Endothelial cell of umbilical vein (primary cell): Measurements from ENCODE around the gene SPARC. TPM values are rescaled to one million over a fixed set of nuclear protein-coding genes. Genes with fewer than 3 reads are reported as not detected.

Source experiments
- BruUV-seq: library from RNA; stranded (reverse); fragments of 400-500 nt; replicated peaks from 2 replicates; lab custom pipeline; 2021; lab: Mats Ljungman, UMichigan
- CTCF ChIA-PET: fragments of 300-600, 350-600 bp; sonication (Branson Sonifier 250); formaldehyde crosslinking; loops from one replicate; lab custom pipeline; 2021; ENCODE audit warnings: antibody characterized with exemption, inconsistent platforms; lab: Charles Lee
- POLR2A ChIA-PET: fragments of 300-600, 350-600 bp; sonication (Branson Sonifier 250); formaldehyde crosslinking; loops from one replicate; lab custom pipeline; 2021; ENCODE audit warnings: antibody characterized with exemption, inconsistent platforms; lab: Charles Lee
- DNase-seq: peaks from one replicate; pipeline ENCODE4 v3.0.0-alpha.2; 2011; ENCODE audit warnings: low read depth, low spot score
- FAIRE-seq: peaks from 2 replicates; lab custom pipeline; 2011; peaks lifted over from hg19 to GRCh38; lab: Jason Lieb, UNC
- H2AFZ ChIP-seq: 2 replicates; pipeline ENCODE4 v1.6.0; 2012; ENCODE audit warnings: low read depth, low read length, control low read depth, inconsistent platforms
- H3K27ac ChIP-seq: 2 replicates; pipeline ENCODE4 v1.5.1; 2011; ENCODE audit warnings: low read depth, mild to moderate bottlenecking, control low read depth, low read length, moderate library complexity; ENCODE audit not compliant: insufficient read depth
- H3K27me3 ChIP-seq, 2 experiments: 2 replicates each; pipeline versions ENCODE4 v1.6.0 to v1.6.1; 2011; ENCODE audit warnings: low read length in 2 of 2, mixed read lengths in 1 of 2; ENCODE audit not compliant: control insufficient read depth in 2 of 2, insufficient read depth in 2 of 2
- H3K36me3 ChIP-seq, 2 experiments: 2 replicates in 1 of 2; 3 replicates in 1 of 2; pipeline ENCODE4 v1.5.1; 2011; ENCODE audit warnings: low read length in 2 of 2, mild to moderate bottlenecking in 1 of 2, moderate library complexity in 1 of 2; ENCODE audit not compliant: control insufficient read depth in 2 of 2, insufficient read depth in 2 of 2; ENCODE audit errors: extremely low read depth in 1 of 2
- H3K4me1 ChIP-seq: 3 replicates; pipeline ENCODE4 v1.5.1; 2011; ENCODE audit warnings: mild to moderate bottlenecking, low read length; ENCODE audit not compliant: control insufficient read depth, insufficient read depth; ENCODE audit errors: extremely low read depth
- H3K4me2 ChIP-seq: 2 replicates; pipeline ENCODE4 v1.6.1; 2011; ENCODE audit warnings: low read length, control low read depth, mixed read lengths; ENCODE audit not compliant: insufficient read depth
- H3K4me3 ChIP-seq, 3 experiments: fragments of 200-600 bp in 1 of 3; sonication (generic), shearing (Covaris generic) in 1 of 3; replicated peaks in 1 of 3; 2 replicates each; pipeline ENCODE4 v1.5.1; 2011 to 2016; ENCODE audit warnings: control low read depth in 3 of 3, low read length in 3 of 3, mild to moderate bottlenecking in 2 of 3, inconsistent platforms in 1 of 3, low read depth in 1 of 3, moderate library complexity in 1 of 3; ENCODE audit not compliant: insufficient read depth in 1 of 3
- H3K79me2 ChIP-seq: 2 replicates; pipeline ENCODE4 v1.6.0; 2012; ENCODE audit warnings: low read length, inconsistent platforms; ENCODE audit not compliant: control insufficient read depth, insufficient read depth
- H3K9ac ChIP-seq: replicated peaks from 2 replicates; pipeline ENCODE3; 2011; ENCODE audit warnings: low read length, control low read depth; ENCODE audit not compliant: insufficient read depth; ENCODE audit errors: extremely low read depth
- H3K9me1 ChIP-seq: replicated peaks from 3 replicates; pipeline ENCODE4 v1.6.0; 2011; ENCODE audit warnings: mild to moderate bottlenecking, low read length; ENCODE audit not compliant: control insufficient read depth, insufficient read depth; ENCODE audit errors: extremely low read depth
- H3K9me3 ChIP-seq: replicated peaks from 2 replicates; pipeline ENCODE4 v1.5.1; 2012; ENCODE audit warnings: low read length, inconsistent platforms; ENCODE audit not compliant: control insufficient read depth, insufficient read depth
- H4K20me1 ChIP-seq: replicated peaks from 2 replicates; pipeline ENCODE3; 2011; ENCODE audit warnings: mild to moderate bottlenecking, low read length; ENCODE audit not compliant: control insufficient read depth, insufficient read depth; ENCODE audit errors: extremely low read depth
- CTCF ChIP-seq, 2 donors: IDR thresholded peaks; 1 replicate in 1 of 2; 2 replicates in 1 of 2; pipeline ENCODE4 v1.5.1; 2011; ENCODE audit warnings: low read length in 2 of 2, mild to moderate bottlenecking in 2 of 2, moderate library complexity in 2 of 2, control low read depth in 1 of 2, inconsistent platforms in 1 of 2, low read depth in 1 of 2; ENCODE audit not compliant: insufficient read depth in 1 of 2; ENCODE audit errors: extremely low read depth in 1 of 2
- EZH2 ChIP-seq: IDR thresholded peaks from 2 replicates; pipeline ENCODE4 v1.6.1; 2012; ENCODE audit warnings: borderline replicate concordance, low read depth, mild to moderate bottlenecking, moderate library complexity, low read length, inconsistent platforms; ENCODE audit not compliant: severe bottlenecking
- FOS ChIP-seq: IDR thresholded peaks from 2 replicates; pipeline ENCODE4 v1.6.1; 2011; ENCODE audit warnings: mild to moderate bottlenecking, low read length, moderate library complexity, borderline replicate concordance; ENCODE audit not compliant: insufficient read depth
- GATA2 ChIP-seq: IDR thresholded peaks from 2 replicates; pipeline ENCODE4 v1.7.0; 2011; ENCODE audit warnings: low read depth, mild to moderate bottlenecking, moderate library complexity, mixed read lengths, low read length; ENCODE audit not compliant: insufficient read length, insufficient read depth
- JUN ChIP-seq: IDR thresholded peaks from 2 replicates; pipeline ENCODE4 v1.6.1; 2011; ENCODE audit warnings: borderline replicate concordance, low read depth; ENCODE audit not compliant: insufficient read length, insufficient read depth
- MAX ChIP-seq: IDR thresholded peaks from 2 replicates; pipeline ENCODE4 v1.6.1; 2011; ENCODE audit not compliant: insufficient read depth, insufficient read length
- MYC ChIP-seq: IDR thresholded peaks from one replicate; pipeline ENCODE4 v1.6.1; 2011; ENCODE audit warnings: mild to moderate bottlenecking, low read depth, low read length
- POLR2A ChIP-seq: IDR thresholded peaks from 2 replicates; pipeline ENCODE4 v1.6.1; 2012; ENCODE audit warnings: low read depth, mild to moderate bottlenecking, control low read depth, low read length
- POLR2AphosphoS5 ChIP-seq: IDR thresholded peaks from 2 replicates; pipeline ENCODE4 v1.6.1; 2012; ENCODE audit warnings: low read depth, mild to moderate bottlenecking, control low read depth, low read length, moderate library complexity; ENCODE audit not compliant: insufficient read depth
- dilution Hi-C: fragments of 300-500 bp; cut with MboI; formaldehyde crosslinking; loops from one replicate; pipeline ENCODE4 v1.15.0; 2019; ENCODE audit warnings: low sequenced_read_pairs; ENCODE audit not compliant: extremely low pct_ligation_motif_present
- intact Hi-C: fragments of 100-400 bp; cut with micrococcal nuclease; formaldehyde crosslinking; loops from one replicate; pipeline ENCODE4 v1.10.0; 2022
- polyA plus RNA-seq, 4 experiments: library from polyadenylated mRNA; depleted of rRNA in 3 of 4; stranded (reverse) in 3 of 4; unstranded in 1 of 4; fragments of >200 nt; gene quantifications; 2 replicates each; pipeline versions ENCODE4 v1.2.1 to v1.2.3, GENCODE V29; 2011 to 2012; ENCODE audit warnings: missing spikeins in 1 of 4
- total RNA-seq: library from RNA; stranded (reverse); gene quantifications from 2 replicates; pipeline ENCODE4 v1.2.3, GENCODE V29; 2021

Gene SPARC
- total and polyA plus RNA-seq, 2 donors (not counting 3 experiments of a cell fraction or from before 2014, with no cell fraction given): 2,962 to 3,114 TPM

DNA sequence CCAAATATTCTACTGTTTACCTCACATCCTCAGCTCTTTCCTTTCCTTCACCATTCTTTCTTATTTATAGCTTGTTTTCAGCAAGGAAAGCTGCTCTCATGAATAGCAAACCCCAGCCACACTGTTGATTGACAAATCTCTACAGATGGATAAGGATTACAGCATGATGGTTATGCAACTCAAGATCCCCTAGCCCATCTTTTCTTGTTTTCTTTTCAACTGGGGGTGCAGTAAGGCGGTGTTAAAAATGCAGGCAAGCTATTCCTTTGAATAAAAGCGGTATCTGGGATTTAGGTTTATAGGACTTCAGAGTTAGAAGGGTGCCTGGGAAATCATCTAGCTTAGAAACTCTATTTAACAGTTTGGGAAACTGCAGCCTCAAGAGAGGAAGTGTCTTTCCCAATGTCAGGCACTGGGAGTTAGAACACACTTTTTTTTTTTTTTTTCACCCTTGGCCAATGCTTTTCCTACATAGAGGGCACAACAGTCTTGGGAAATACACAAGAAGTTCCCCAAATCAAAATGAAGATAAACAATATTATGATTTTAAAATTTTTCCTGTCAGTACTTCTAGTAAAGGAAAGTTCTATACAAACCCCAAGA, 2.6 kb downstream of the SPARC start:
- Histone ChIP-seq H3K9me3 (no peaks in the 10 kb centered on the region), H3K36me3 (peaks cover 9 to 12% of the 10 kb centered on the region in 2 experiments), H3K4me3 (peak overlapping the region; percentile 73 to 98 (median 89)), H3K27me3 (no peaks in the 10 kb centered on the region), H3K27ac (peak overlapping the region; percentile 84), H3K79me2 (peaks cover 80% of the 10 kb centered on the region), H3K4me2 (peak overlapping the region; percentile 90), H3K9me1 (no peaks in the 10 kb centered on the region), H3K4me1 (peaks cover 63% of the 10 kb centered on the region), H2AFZ (no peak overlapping the region), H4K20me1 (no peaks in the 10 kb centered on the region), H3K9ac (peak overlapping the region; percentile 95)
- POLR2A ChIA-PET: interaction anchor here (0.6 to 3.5 kb wide), 9 partner anchors 8 to 57 kb away, joined by 3 to 19 read pairs (median 7); no protein-coding TSS in a partner anchor
- CTCF ChIA-PET: interaction anchor here (0.8 to 6.5 kb wide), 9 partner anchors 8 to 57 kb away, joined by 3 to 59 read pairs (median 11); no protein-coding TSS in a partner anchor
- intact Hi-C loops (loop anchor here (2.0 kb wide), 1 partner anchor 87 kb away; the partner anchor contains the start of gene G3BP1), dilution Hi-C loops (no loop called here)
- FAIRE-seq (no peak), DNase-seq (peak; percentile 25)
- BruUV-seq: no TSS peak
- TF ChIP-seq MAX (no peak), JUN (no peak), FOS (no peak), CTCF (IDR thresholded peaks at IDR 0.05; ENCODE audit: extremely low read depth in 1 of 2, insufficient read depth in 1 of 2, low read depth in 1 of 2, low read length in 2 of 2) (no peak), EZH2 (no peak), POLR2AphosphoS5 (no peak), POLR2A (no peak), MYC (no peak), GATA2 (no peak)
